SK-N-MC (cell line): Measurements from ENCODE around the gene DNAJC16.

Source experiments
- EZH2 ChIP-seq: fragments of 200-600 bp; sonication (generic); IDR thresholded peaks from one replicate; pipeline ENCODE4 v1.6.1; 2017; ENCODE audit warnings: antibody characterized with exemption
- POLR2AphosphoS5 ChIP-seq: IDR thresholded peaks from 2 replicates; pipeline ENCODE4 v1.6.1; 2012; ENCODE audit warnings: mild to moderate bottlenecking, low read depth, low read length, borderline replicate concordance

- no peak for TF ChIP-seq EZH2
- TF ChIP-seq POLR2AphosphoS5 = no peak
Observed at GRCh38 chr1:15571266-15571665, 44.6 kb downstream of the DNAJC16 start.
